Central memory CD8-positive, alpha-beta T cell (primary cell): ENCODE measurements around the gene PGAP6.
"Not testable (repeated sequence)": the region's sequence is repeated elsewhere in the genome, so short reads cannot be mapped to it uniquely, and the experiment has no call there.

Experiments used
- ATAC-seq: fragments of 150-1000 bp; cut with Tn5 transposase; replicated peaks from 2 replicates; pipeline ENCODE4 v1.10.0; 2022; ENCODE audit warnings: mild to moderate bottlenecking, moderate FRiP score, moderate number of reproducible peaks; ENCODE audit not compliant: poor library complexity, severe bottlenecking; ENCODE audit errors: extremely low read depth
- DNase-seq, 2 donors: peaks; one replicate each; pipeline ENCODE4 v3.0.0; 2021; ENCODE audit warnings: low spot score in 2 of 2
- H3K27ac Mint-ChIP-seq: one replicate; pipeline ENCODE4 v1.8.0; 2022; ENCODE audit warnings: low read depth, mild to moderate bottlenecking, moderate library complexity, mixed read lengths
- H3K27me3 Mint-ChIP-seq: one replicate; pipeline ENCODE4 v1.8.0; 2022; ENCODE audit warnings: mixed read lengths
- H3K36me3 Mint-ChIP-seq: one replicate; pipeline ENCODE4 v1.8.0; 2022; ENCODE audit warnings: mild to moderate bottlenecking, moderate library complexity, mixed read lengths; ENCODE audit not compliant: insufficient read depth
- H3K4me1 Mint-ChIP-seq: one replicate; pipeline ENCODE4 v1.8.0; 2022; ENCODE audit warnings: mixed read lengths
- H3K4me3 Mint-ChIP-seq: one replicate; pipeline ENCODE4 v1.8.0; 2022; ENCODE audit warnings: mild to moderate bottlenecking, moderate library complexity, mixed read lengths
- H3K9me3 Mint-ChIP-seq: one replicate; pipeline ENCODE4 v1.8.0; 2022; ENCODE audit warnings: mixed read lengths

Gene PGAP6

GRCh38 chr16:342455-343213, 39.1 kb downstream of the PGAP6 start:
- Mint-ChIP-seq H3K9me3 (no peaks in the 10 kb centered on the region), H3K4me3 (peak overlapping the region; percentile 7), H3K36me3 (peaks cover 35% of the 10 kb centered on the region), H3K4me1 (peaks cover 63% of the 10 kb centered on the region), H3K27ac (no peak overlapping the region), H3K27me3 (no peaks in the 10 kb centered on the region)
- DNase-seq (no peak), ATAC-seq (no peak)

- H3K4me3 Mint-ChIP-seq, DNase-seq, H3K27me3 Mint-ChIP-seq, H3K27ac Mint-ChIP-seq, H3K9me3 Mint-ChIP-seq, ATAC-seq: not testable (repeated sequence)
- Mint-ChIP-seq H3K36me3 (peaks cover 35% of the 10 kb centered on the region), H3K4me1 (peaks cover 57% of the 10 kb centered on the region)
These were observed 39.8 kb downstream of the PGAP6 start for GRCh38 chr16:341974-342336.

GRCh38 chr16:341095-341973, 40.4 kb downstream of the PGAP6 start:
- Mint-ChIP-seq H3K4me1 (peaks cover 52% of the 10 kb centered on the region), H3K36me3 (peaks cover 35% of the 10 kb centered on the region)
- H3K4me3 Mint-ChIP-seq, H3K27ac Mint-ChIP-seq, H3K27me3 Mint-ChIP-seq, DNase-seq, ATAC-seq, H3K9me3 Mint-ChIP-seq: not testable (repeated sequence)

- Mint-ChIP-seq H3K4me3 (peak overlapping the region; percentile 74), H3K36me3 (peaks cover 30% of the 10 kb centered on the region), H3K27me3 (no peaks in the 10 kb centered on the region), H3K9me3 (no peaks in the 10 kb centered on the region), H3K4me1 (peaks cover 52% of the 10 kb centered on the region), H3K27ac (peak overlapping the region; percentile 39)
- no peak for DNase-seq
- no peak for ATAC-seq
These were observed 41.2 kb downstream of the PGAP6 start for GRCh38 chr16:340370-341091.

GRCh38 chr16:339680-340079, 42.1 kb downstream of the PGAP6 start:
- peaks cover 52% of the 10 kb centered on the region for H3K4me1 Mint-ChIP-seq
- peak overlapping the region; percentile 74 for H3K4me3 Mint-ChIP-seq
- peaks cover 25% of the 10 kb centered on the region for H3K36me3 Mint-ChIP-seq
- ATAC-seq (peak; percentile 43), DNase-seq (no peak)
- no peaks in the 10 kb centered on the region for H3K9me3 Mint-ChIP-seq
- no peaks in the 10 kb centered on the region for H3K27me3 Mint-ChIP-seq
- peak overlapping the region; percentile 39 for H3K27ac Mint-ChIP-seq

- Mint-ChIP-seq H3K9me3 (no peaks in the 10 kb centered on the region), H3K27ac (no peak overlapping the region), H3K4me3 (peak overlapping the region; percentile 59), H3K4me1 (peaks cover 61% of the 10 kb centered on the region), H3K27me3 (no peaks in the 10 kb centered on the region), H3K36me3 (peaks cover 10% of the 10 kb centered on the region)
- DNase-seq (no peak), ATAC-seq (no peak)
These were observed 43.7 kb downstream of the PGAP6 start for GRCh38 chr16:337975-338575.

- H3K9me3 Mint-ChIP-seq = no peaks in the 10 kb centered on the region
- H3K27ac Mint-ChIP-seq = no peak overlapping the region
- peaks cover 5% of the 10 kb centered on the region for H3K36me3 Mint-ChIP-seq
- H3K4me1 Mint-ChIP-seq = peaks cover 58% of the 10 kb centered on the region
- DNase-seq = no peak
- H3K4me3 Mint-ChIP-seq = no peak overlapping the region
- no peaks in the 10 kb centered on the region for H3K27me3 Mint-ChIP-seq
- ATAC-seq = no peak
These were observed 44.3 kb downstream of the PGAP6 start for GRCh38 chr16:337437-337836.

GRCh38 chr16:336269-336668, 45.5 kb downstream of the PGAP6 start:
- peaks cover 5% of the 10 kb centered on the region for H3K36me3 Mint-ChIP-seq
- H3K4me1 Mint-ChIP-seq = peaks cover 50% of the 10 kb centered on the region

GRCh38 chr16:334861-335632, 46.7 kb downstream of the PGAP6 start:
- Mint-ChIP-seq H3K36me3 (peaks cover 12% of the 10 kb centered on the region), H3K4me1 (peaks cover 55% of the 10 kb centered on the region)
- H3K27ac Mint-ChIP-seq, ATAC-seq, H3K9me3 Mint-ChIP-seq, H3K4me3 Mint-ChIP-seq, H3K27me3 Mint-ChIP-seq, DNase-seq: not testable (repeated sequence)

More at GRCh38 chr16:336269-336668, 45.5 kb downstream of the PGAP6 start:
- Mint-ChIP-seq H3K4me3 (no peak overlapping the region), H3K9me3 (no peaks in the 10 kb centered on the region), H3K27ac (no peak overlapping the region), H3K27me3 (no peaks in the 10 kb centered on the region)
- ATAC-seq (no peak), DNase-seq (no peak)

GRCh38 chr16:334164-334832, 47.5 kb downstream of the PGAP6 start:
- ATAC-seq, H3K27ac Mint-ChIP-seq, H3K27me3 Mint-ChIP-seq, H3K4me3 Mint-ChIP-seq, H3K36me3 Mint-ChIP-seq, H3K9me3 Mint-ChIP-seq, DNase-seq: not testable (repeated sequence)
- peaks cover 51% of the 10 kb centered on the region for H3K4me1 Mint-ChIP-seq

- H3K9me3 Mint-ChIP-seq = no peaks in the 10 kb centered on the region
- DNase-seq (no peak), ATAC-seq (no peak)
These were observed 48.2 kb downstream of the PGAP6 start for GRCh38 chr16:333406-334094.

More at GRCh38 chr16:333406-334094, 48.2 kb downstream of the PGAP6 start:
- H3K4me3 Mint-ChIP-seq = no peak overlapping the region
- H3K27me3 Mint-ChIP-seq = no peaks in the 10 kb centered on the region
- H3K36me3 Mint-ChIP-seq = peaks cover 9% of the 10 kb centered on the region
- H3K27ac Mint-ChIP-seq = no peak overlapping the region
- H3K4me1 Mint-ChIP-seq = peaks cover 46% of the 10 kb centered on the region
